Heart left ventricle (tissue), 13 donors: Measurements from ENCODE around the gene TSC22D1.

ENCODE experiments used
- CTCF ChIP-seq, 12 donors: fragments of 200-600 bp; sonication (generic) in 4 of 12; IDR thresholded peaks; one replicate each; pipeline versions ENCODE4 v1.5.0 to v1.8.0; 2018 to 2022; ENCODE audit warnings: antibody characterized with exemption in 12 of 12, mild to moderate bottlenecking in 5 of 12
- POLR2A ChIP-seq, 2 donors: fragments of 450-650 bp; IDR thresholded peaks; one replicate each; pipeline ENCODE4 v1.6.1; 2017; ENCODE audit warnings: antibody characterized with exemption in 2 of 2, mild to moderate bottlenecking in 2 of 2, moderate library complexity in 2 of 2
- donor health status: ischemic (EF 13 %, LVEDD 7.1; RV severe dilation, severe dysfunction).
- donor health status: DM: no; HTN: yes; CAD: no.
- donor health status: DM: no; HTN: no; CAD: no.
- donor health status: ischemic (EF 25% LVEDD 6.9; RV normal size, moderate dysfunction).
- donor health status: ischemic (EF 25% LVEDD 5.7; RV mildly dilated, moderate dysfunction).
- donor health status: ischemic (EF 35%, LVEDD 5.7; RV mildly dilated, moderate dysfunction).
- donor health status: nonischemic (EF 11% LVEDD 7.7; RV severe dilation, severe dysfunction).
- donor health status: DM: yes; HTN: yes; CAD: no.
- donor health status: PGD.
- donor health status: ischemic (EF 29% LVEDD 5.4; RV normal size, mild dysfunction).
- donor health status: nonischemic (EF 23%, LVEDD 6.1; RV moderate dilation, normal function).

DNA sequence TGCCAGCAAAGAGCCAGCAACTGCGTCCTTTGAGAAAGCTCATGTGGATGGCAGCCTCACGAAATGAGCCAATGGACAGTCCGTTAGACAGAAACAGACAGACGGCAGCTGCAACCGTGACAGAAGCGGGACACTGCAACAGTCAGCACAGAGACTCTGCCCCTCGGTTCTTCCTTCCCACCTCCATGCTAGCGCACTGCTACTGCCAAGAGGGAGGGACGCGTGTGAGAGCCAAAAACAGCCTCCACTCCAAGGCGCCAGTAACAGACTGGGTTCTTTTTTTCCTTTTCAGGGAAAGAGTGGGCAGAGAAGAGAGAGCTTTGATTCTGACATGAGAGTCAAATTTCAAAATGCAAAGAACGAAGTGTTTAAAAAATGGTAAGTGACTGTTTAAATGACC is 125.0 kb downstream of the TSC22D1 start:
- TF ChIP-seq POLR2A (IDR thresholded peaks at IDR 0.05) (no peak), CTCF (IDR thresholded peaks at IDR 0.05) (no peak)
